Measurements from ENCODE around the gene IFNAR1. TPM values are rescaled to one million over a fixed set of nuclear protein-coding genes. Genes with fewer than 3 reads are reported as not detected.

IFNAR1 gene
- total and polyA plus RNA-seq, 2 experiments from 2014 or later: 26.9 to 33.4 TPM

- Histone ChIP-seq H3K27ac (no peak overlapping the region), H4K20me1 (ENCODE audit: insufficient read depth, poor library complexity, severe bottlenecking) (no peaks in the 10 kb centered on the region), H2AFZ (no peak overlapping the region), H3K4me2 (no peak overlapping the region), H3K79me2 (no peaks in the 10 kb centered on the region), H3K9me3 (ENCODE audit: low read depth) (no peaks in the 10 kb centered on the region), H3K4me1 (ENCODE audit: insufficient read depth) (no peaks in the 10 kb centered on the region), H3K9me2 (replicated peaks; ENCODE audit: insufficient read depth) (no peaks in the 10 kb centered on the region), H3K4me3 (no peak overlapping the region), H3K36me3 (replicated peaks; ENCODE audit: insufficient read depth, low read depth) (no peaks in the 10 kb centered on the region), H3K27me3 (no peaks in the 10 kb centered on the region)
- no peak for TF ChIP-seq EZH2phosphoT487 (IDR thresholded peaks at IDR 0.05; ENCODE audit: low read depth, severe bottlenecking, unreplicated experiment)
- no peak for TF ChIP-seq CTCF (IDR thresholded peaks at IDR 0.05; ENCODE audit: poor library complexity)
- no peak for TF ChIP-seq EZH2 (IDR thresholded peaks at IDR 0.05; ENCODE audit: borderline replicate concordance)
- no peak for DNase-seq (ENCODE audit: low spot score)
- 73% methylated on average over 2 of the region's 2 CpGs for WGBS (ENCODE audit: low lambda C conversion rate, missing lambda C conversion rate)
Observed at GRCh38 chr21:33373451-33373850, 48.7 kb downstream of the IFNAR1 start.

GRCh38 chr21:33374080-33374449 is 49.3 kb downstream of the IFNAR1 start:
- no peaks in the 10 kb centered on the region for H3K9me2 ChIP-seq (replicated peaks; ENCODE audit: insufficient read depth)
- 90% methylated on average over 2 of the region's 2 CpGs for WGBS (ENCODE audit: low lambda C conversion rate, missing lambda C conversion rate)
- H3K4me1 ChIP-seq (ENCODE audit: insufficient read depth): no peaks in the 10 kb centered on the region
- H4K20me1 ChIP-seq (ENCODE audit: insufficient read depth, poor library complexity, severe bottlenecking): no peaks in the 10 kb centered on the region
- TF ChIP-seq CTCF (IDR thresholded peaks at IDR 0.05; ENCODE audit: poor library complexity): no peak
- TF ChIP-seq EZH2phosphoT487 (IDR thresholded peaks at IDR 0.05; ENCODE audit: low read depth, severe bottlenecking, unreplicated experiment): no peak
- no peak for TF ChIP-seq EZH2 (IDR thresholded peaks at IDR 0.05; ENCODE audit: borderline replicate concordance)
- no peaks in the 10 kb centered on the region for H3K36me3 ChIP-seq (replicated peaks; ENCODE audit: insufficient read depth, low read depth)
- no peaks in the 10 kb centered on the region for H3K9me3 ChIP-seq (ENCODE audit: low read depth)
- H2AFZ ChIP-seq: no peak overlapping the region
- DNase-seq (ENCODE audit: low spot score): no peak
- H3K27me3 ChIP-seq: no peaks in the 10 kb centered on the region
- no peak overlapping the region for H3K4me3 ChIP-seq
- H3K27ac ChIP-seq: no peak overlapping the region
- no peaks in the 10 kb centered on the region for H3K79me2 ChIP-seq
- H3K4me2 ChIP-seq: no peak overlapping the region

GRCh38 chr21:33374450-33375096 is 49.8 kb downstream of the IFNAR1 start:
- peak; percentile 27 for DNase-seq (ENCODE audit: low spot score)

More at GRCh38 chr21:33374450-33375096, 49.8 kb downstream of the IFNAR1 start:
- WGBS (ENCODE audit: low lambda C conversion rate, missing lambda C conversion rate): 41% methylated on average over 4 of the region's 4 CpGs
- Histone ChIP-seq H3K9me3 (ENCODE audit: low read depth) (no peaks in the 10 kb centered on the region), H3K4me3 (no peak overlapping the region), H3K4me1 (ENCODE audit: insufficient read depth) (no peaks in the 10 kb centered on the region), H3K36me3 (replicated peaks; ENCODE audit: insufficient read depth, low read depth) (no peaks in the 10 kb centered on the region), H3K4me2 (no peak overlapping the region), H3K79me2 (no peaks in the 10 kb centered on the region), H3K9me2 (replicated peaks; ENCODE audit: insufficient read depth) (no peaks in the 10 kb centered on the region), H3K27ac (no peak overlapping the region), H2AFZ (no peak overlapping the region), H4K20me1 (ENCODE audit: insufficient read depth, poor library complexity, severe bottlenecking) (no peaks in the 10 kb centered on the region), H3K27me3 (no peaks in the 10 kb centered on the region)
- TF ChIP-seq EZH2 (IDR thresholded peaks at IDR 0.05; ENCODE audit: borderline replicate concordance) (no peak), CTCF (IDR thresholded peaks at IDR 0.05; ENCODE audit: poor library complexity) (peak; percentile 55)

Data from hepatocyte (in vitro differentiated cells).